ENCODE measurements around the gene SGK2.

DNA sequence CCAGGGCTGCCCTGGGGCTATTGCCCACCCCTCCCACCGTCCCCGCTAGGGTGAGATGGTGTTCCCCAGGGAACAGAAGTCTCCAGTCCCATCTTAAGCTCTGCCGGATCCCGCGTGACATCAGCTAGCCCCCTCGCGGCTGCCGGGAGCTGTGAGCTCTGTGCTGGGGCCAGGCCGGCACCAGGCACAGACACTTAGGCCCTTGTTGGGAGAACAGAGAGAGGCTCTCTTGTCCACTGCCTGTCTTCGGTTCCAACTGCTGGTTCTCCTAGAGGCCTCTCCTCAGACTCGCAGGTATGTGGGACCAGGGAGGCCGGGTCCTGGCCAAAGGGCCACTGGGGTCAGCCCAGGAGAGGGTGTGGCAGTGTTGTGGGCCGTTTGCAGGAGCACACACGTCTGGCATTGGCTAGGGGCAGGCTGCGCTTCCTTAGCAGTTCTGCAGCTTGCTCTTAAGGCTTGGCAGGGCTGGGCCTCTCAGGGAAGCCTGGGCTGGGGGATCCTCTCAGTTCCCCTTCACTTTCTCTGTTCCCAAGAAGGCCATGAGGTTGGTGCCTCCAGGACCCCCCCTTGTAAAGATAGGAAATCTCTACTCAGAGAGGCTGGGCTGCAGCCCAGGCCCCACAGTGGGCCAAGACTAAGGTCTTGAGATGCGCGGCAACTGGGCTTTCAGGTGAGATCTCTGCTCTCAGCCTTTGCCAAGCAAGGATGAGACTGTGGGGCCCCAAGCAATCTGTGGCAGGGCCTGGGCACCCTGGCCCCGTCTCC, 6.3 kb downstream of the SGK2 start:
- TF ChIP-seq, protein P1, sequence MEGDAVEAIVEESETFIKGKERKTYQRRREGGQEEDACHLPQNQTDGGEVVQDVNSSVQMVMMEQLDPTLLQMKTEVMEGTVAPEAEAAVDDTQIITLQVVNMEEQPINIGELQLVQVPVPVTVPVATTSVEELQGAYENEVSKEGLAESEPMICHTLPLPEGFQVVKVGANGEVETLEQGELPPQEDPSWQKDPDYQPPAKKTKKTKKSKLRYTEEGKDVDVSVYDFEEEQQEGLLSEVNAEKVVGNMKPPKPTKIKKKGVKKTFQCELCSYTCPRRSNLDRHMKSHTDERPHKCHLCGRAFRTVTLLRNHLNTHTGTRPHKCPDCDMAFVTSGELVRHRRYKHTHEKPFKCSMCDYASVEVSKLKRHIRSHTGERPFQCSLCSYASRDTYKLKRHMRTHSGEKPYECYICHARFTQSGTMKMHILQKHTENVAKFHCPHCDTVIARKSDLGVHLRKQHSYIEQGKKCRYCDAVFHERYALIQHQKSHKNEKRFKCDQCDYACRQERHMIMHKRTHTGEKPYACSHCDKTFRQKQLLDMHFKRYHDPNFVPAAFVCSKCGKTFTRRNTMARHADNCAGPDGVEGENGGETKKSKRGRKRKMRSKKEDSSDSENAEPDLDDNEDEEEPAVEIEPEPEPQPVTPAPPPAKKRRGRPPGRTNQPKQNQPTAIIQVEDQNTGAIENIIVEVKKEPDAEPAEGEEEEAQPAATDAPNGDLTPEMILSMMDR (IDR thresholded peaks at IDR 0.05): no peak
- no peak for TF ChIP-seq POLR2A (IDR thresholded peaks at IDR 0.05; ENCODE audit: low read length)
- no peak for TF ChIP-seq SREBF2 (IDR thresholded peaks at IDR 0.05)
